GM23338 (cell line): ENCODE data around the gene RGS3. TPM values are rescaled to one million over a fixed set of nuclear protein-coding genes. Genes with fewer than 3 reads are reported as not detected.

Experiments used
- ATAC-seq: fragments of 200-7000 bp; cut with Tn5 transposase; 3 replicates; pipeline ENCODE4 v1.9.1; 2020
- DNase-seq: peaks from one replicate; pipeline ENCODE4 v3.0.0-alpha.2; 2015; ENCODE audit warnings: low spot score
- H2AFZ ChIP-seq: fragments of 200-600 bp; sonication (generic); 2 replicates; pipeline ENCODE4 v1.8.0; 2016; ENCODE audit warnings: antibody characterized with exemption, mild to moderate bottlenecking, moderate library complexity
- H3F3A ChIP-seq: fragments of 200-600 bp; sonication (generic); replicated peaks from 2 replicates; pipeline ENCODE4 v1.8.0; 2017; ENCODE audit warnings: antibody characterized with exemption, mixed run types, low read depth
- H3K27ac ChIP-seq: fragments of 200-600 bp; sonication (generic); 2 replicates; pipeline ENCODE4 v1.6.1; 2016; ENCODE audit warnings: low read depth
- H3K27me3 ChIP-seq: fragments of 200-600 bp; sonication (generic); 2 replicates; pipeline ENCODE4 v1.8.0; 2016; ENCODE audit warnings: mild to moderate bottlenecking, mixed run types, moderate library complexity; ENCODE audit not compliant: insufficient read depth
- H3K36me3 ChIP-seq: fragments of 200-600 bp; sonication (generic); 2 replicates; pipeline ENCODE4 v1.8.0; 2016; ENCODE audit warnings: mild to moderate bottlenecking; ENCODE audit not compliant: insufficient read depth
- H3K4me1 ChIP-seq: fragments of 200-600 bp; sonication (generic); 2 replicates; pipeline ENCODE4 v1.8.0; 2016; ENCODE audit warnings: mild to moderate bottlenecking, moderate library complexity; ENCODE audit not compliant: insufficient read depth
- H3K4me2 ChIP-seq: fragments of 200-600 bp; sonication (generic); 2 replicates; pipeline ENCODE4 v1.7.1; 2017; ENCODE audit warnings: mixed run types
- H3K4me3 ChIP-seq: fragments of 200-600 bp; sonication (generic); 2 replicates; pipeline ENCODE4 v1.6.1; 2016; ENCODE audit warnings: mixed run types
- H3K79me2 ChIP-seq: fragments of 200-600 bp; sonication (generic); replicated peaks from 2 replicates; pipeline ENCODE4 v1.8.0; 2017; ENCODE audit warnings: mild to moderate bottlenecking; ENCODE audit not compliant: insufficient read depth
- H3K9me2 ChIP-seq: fragments of 200-600 bp; sonication (generic); 2 replicates; pipeline ENCODE4 v1.8.0; 2017; ENCODE audit not compliant: insufficient read depth
- H4K20me1 ChIP-seq: fragments of 200-600 bp; sonication (generic); replicated peaks from 2 replicates; pipeline ENCODE4 v1.8.0; 2017; ENCODE audit warnings: mild to moderate bottlenecking; ENCODE audit not compliant: insufficient read depth
- H3K27ac Mint-ChIP-seq: 2 replicates; pipeline ENCODE4 v1.8.0; 2020; ENCODE audit warnings: inconsistent platforms, mild to moderate bottlenecking, moderate library complexity, mixed read lengths
- H3K27me3 Mint-ChIP-seq: 3 replicates; pipeline ENCODE4 v1.8.0; 2022; ENCODE audit warnings: low read depth, mild to moderate bottlenecking, moderate library complexity, mixed read lengths, inconsistent platforms; ENCODE audit not compliant: insufficient read depth, poor library complexity
- H3K36me3 Mint-ChIP-seq: 3 replicates; pipeline ENCODE4 v1.8.0; 2021; ENCODE audit warnings: low read depth, mild to moderate bottlenecking, inconsistent platforms, moderate library complexity, mixed read lengths
- H3K4me1 Mint-ChIP-seq: 3 replicates; pipeline ENCODE4 v1.8.0; 2020; ENCODE audit warnings: mild to moderate bottlenecking, inconsistent platforms, mixed read lengths
- H3K4me3 Mint-ChIP-seq: 3 replicates; pipeline ENCODE4 v1.8.0; 2021; ENCODE audit warnings: moderate library complexity, mild to moderate bottlenecking, inconsistent platforms, mixed read lengths
- H3K9me3 Mint-ChIP-seq: 3 replicates; pipeline ENCODE4 v1.8.0; 2020; ENCODE audit warnings: moderate library complexity, mild to moderate bottlenecking, inconsistent platforms, mixed read lengths
- CTCF ChIP-seq, 2 experiments: fragments of 200-600 bp in 1 of 2; sonication (generic) in 1 of 2; conservative IDR thresholded peaks; 2 replicates each; pipeline versions ENCODE4 v1.5.1 to v1.6.1; 2016 to 2017; ENCODE audit warnings: antibody characterized with exemption in 2 of 2, low read depth in 2 of 2, mild to moderate bottlenecking in 2 of 2, moderate library complexity in 1 of 2
- JUNB ChIP-seq: IDR thresholded peaks from one replicate; pipeline ENCODE4 v1.6.1; 2016; ENCODE audit warnings: antibody characterized with exemption; ENCODE audit not compliant: unreplicated experiment
- polyA plus RNA-seq: library from polyadenylated mRNA; unstranded; fragments of >200 nt; fragmentation: Nextera tagmentation; extraction: Ambion mirVana; gene quantifications from 2 replicates; pipeline ENCODE4 v1.2.1, GENCODE V29; 2016
- total RNA-seq: library from RNA; depleted of rRNA; stranded (reverse); fragments of >200 nt; shearing (Covaris generic); gene quantifications from 2 replicates; pipeline ENCODE4 v1.2.3, GENCODE V29; 2014
- TF ChIP-seq, protein P1 (sequence below): fragments of 250-450 bp; sonication (Bioruptor Pico); IDR thresholded peaks from 2 replicates; pipeline ENCODE4 v1.5.0; 2020; ENCODE audit warnings: mild to moderate bottlenecking, moderate library complexity
- TF ChIP-seq, protein P2 (sequence below): IDR thresholded peaks from 2 replicates; pipeline ENCODE4 v1.6.1; 2016; ENCODE audit warnings: antibody characterized with exemption

The RGS3 gene
- total and polyA plus RNA-seq, 2 experiments from 2014 or later, result 14.2 to 24.3 TPM

DNA sequence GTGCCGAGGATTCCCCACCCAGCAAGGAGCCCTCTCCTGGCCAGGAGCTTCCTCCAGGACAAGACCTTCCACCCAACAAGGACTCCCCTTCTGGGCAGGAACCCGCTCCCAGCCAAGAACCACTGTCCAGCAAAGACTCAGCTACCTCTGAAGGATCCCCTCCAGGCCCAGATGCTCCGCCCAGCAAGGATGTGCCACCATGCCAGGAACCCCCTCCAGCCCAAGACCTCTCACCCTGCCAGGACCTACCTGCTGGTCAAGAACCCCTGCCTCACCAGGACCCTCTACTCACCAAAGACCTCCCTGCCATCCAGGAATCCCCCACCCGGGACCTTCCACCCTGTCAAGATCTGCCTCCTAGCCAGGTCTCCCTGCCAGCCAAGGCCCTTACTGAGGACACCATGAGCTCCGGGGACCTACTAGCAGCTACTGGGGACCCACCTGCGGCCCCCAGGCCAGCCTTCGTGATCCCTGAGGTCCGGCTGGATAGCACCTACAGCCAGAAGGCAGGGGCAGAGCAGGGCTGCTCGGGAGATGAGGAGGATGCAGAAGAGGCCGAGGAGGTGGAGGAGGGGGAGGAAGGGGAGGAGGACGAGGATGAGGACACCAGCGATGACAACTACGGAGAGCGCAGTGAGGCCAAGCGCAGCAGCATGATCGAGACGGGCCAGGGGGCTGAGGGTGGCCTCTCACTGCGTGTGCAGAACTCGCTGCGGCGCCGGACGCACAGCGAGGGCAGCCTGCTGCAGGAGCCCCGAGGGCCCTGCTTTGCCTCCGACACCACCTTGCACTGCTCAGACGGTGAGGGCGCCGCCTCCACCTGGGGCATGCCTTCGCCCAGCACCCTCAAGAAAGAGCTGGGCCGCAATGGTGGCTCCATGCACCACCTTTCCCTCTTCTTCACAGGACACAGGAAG, 120.2 kb downstream of the RGS3 start:
- ATAC-seq, result no peak
- H4K20me1 ChIP-seq, result no peaks in the 10 kb centered on the region
- H3K36me3 ChIP-seq, result no peaks in the 10 kb centered on the region
- H3F3A ChIP-seq, result no peaks in the 10 kb centered on the region
- Mint-ChIP-seq H3K36me3 (peaks cover 5% of the 10 kb centered on the region; the same call in 1 of the 3 replicates), H3K4me1 (peaks cover 8% of the 10 kb centered on the region), H3K4me3 (no peak overlapping the region), H3K9me3 (no peaks in the 10 kb centered on the region), H3K27me3 (peaks cover 5% of the 10 kb centered on the region), H3K27ac (no peak overlapping the region)
- H3K27ac ChIP-seq, result no peak overlapping the region
- H3K4me1 ChIP-seq, result no peaks in the 10 kb centered on the region; the same call in 1 of the 2 replicates
- TF ChIP-seq, protein P1, sequence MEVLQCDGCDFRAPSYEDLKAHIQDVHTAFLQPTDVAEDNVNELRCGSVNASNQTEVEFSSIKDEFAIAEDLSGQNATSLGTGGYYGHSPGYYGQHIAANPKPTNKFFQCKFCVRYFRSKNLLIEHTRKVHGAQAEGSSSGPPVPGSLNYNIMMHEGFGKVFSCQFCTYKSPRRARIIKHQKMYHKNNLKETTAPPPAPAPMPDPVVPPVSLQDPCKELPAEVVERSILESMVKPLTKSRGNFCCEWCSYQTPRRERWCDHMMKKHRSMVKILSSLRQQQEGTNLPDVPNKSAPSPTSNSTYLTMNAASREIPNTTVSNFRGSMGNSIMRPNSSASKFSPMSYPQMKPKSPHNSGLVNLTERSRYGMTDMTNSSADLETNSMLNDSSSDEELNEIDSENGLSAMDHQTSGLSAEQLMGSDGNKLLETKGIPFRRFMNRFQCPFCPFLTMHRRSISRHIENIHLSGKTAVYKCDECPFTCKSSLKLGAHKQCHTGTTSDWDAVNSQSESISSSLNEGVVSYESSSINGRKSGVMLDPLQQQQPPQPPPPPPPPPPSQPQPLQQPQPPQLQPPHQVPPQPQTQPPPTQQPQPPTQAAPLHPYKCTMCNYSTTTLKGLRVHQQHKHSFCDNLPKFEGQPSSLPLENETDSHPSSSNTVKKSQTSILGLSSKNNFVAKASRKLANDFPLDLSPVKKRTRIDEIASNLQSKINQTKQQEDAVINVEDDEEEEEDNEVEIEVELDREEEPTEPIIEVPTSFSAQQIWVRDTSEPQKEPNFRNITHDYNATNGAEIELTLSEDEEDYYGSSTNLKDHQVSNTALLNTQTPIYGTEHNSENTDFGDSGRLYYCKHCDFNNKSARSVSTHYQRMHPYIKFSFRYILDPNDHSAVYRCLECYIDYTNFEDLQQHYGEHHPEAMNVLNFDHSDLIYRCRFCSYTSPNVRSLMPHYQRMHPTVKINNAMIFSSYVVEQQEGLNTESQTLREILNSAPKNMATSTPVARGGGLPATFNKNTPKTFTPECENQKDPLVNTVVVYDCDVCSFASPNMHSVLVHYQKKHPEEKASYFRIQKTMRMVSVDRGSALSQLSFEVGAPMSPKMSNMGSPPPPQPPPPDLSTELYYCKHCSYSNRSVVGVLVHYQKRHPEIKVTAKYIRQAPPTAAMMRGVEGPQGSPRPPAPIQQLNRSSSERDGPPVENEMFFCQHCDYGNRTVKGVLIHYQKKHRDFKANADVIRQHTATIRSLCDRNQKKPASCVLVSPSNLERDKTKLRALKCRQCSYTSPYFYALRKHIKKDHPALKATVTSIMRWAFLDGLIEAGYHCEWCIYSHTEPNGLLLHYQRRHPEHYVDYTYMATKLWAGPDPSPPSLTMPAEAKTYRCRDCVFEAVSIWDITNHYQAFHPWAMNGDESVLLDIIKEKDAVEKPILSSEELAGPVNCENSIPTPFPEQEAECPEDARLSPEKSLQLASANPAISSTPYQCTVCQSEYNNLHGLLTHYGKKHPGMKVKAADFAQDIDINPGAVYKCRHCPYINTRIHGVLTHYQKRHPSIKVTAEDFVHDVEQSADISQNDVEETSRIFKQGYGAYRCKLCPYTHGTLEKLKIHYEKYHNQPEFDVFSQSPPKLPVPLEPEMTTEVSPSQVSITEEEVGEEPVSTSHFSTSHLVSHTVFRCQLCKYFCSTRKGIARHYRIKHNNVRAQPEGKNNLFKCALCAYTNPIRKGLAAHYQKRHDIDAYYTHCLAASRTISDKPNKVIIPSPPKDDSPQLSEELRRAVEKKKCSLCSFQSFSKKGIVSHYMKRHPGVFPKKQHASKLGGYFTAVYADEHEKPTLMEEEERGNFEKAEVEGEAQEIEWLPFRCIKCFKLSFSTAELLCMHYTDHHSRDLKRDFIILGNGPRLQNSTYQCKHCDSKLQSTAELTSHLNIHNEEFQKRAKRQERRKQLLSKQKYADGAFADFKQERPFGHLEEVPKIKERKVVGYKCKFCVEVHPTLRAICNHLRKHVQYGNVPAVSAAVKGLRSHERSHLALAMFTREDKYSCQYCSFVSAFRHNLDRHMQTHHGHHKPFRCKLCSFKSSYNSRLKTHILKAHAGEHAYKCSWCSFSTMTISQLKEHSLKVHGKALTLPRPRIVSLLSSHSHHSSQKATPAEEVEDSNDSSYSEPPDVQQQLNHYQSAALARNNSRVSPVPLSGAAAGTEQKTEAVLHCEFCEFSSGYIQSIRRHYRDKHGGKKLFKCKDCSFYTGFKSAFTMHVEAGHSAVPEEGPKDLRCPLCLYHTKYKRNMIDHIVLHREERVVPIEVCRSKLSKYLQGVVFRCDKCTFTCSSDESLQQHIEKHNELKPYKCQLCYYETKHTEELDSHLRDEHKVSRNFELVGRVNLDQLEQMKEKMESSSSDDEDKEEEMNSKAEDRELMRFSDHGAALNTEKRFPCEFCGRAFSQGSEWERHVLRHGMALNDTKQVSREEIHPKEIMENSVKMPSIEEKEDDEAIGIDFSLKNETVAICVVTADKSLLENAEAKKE, result no peak
- TF ChIP-seq CTCF (conservative IDR thresholded peaks at IDR 0.05; ENCODE audit: low read depth in 2 of 2), result no peak
- no peak for TF ChIP-seq JUNB
- TF ChIP-seq, protein P2, sequence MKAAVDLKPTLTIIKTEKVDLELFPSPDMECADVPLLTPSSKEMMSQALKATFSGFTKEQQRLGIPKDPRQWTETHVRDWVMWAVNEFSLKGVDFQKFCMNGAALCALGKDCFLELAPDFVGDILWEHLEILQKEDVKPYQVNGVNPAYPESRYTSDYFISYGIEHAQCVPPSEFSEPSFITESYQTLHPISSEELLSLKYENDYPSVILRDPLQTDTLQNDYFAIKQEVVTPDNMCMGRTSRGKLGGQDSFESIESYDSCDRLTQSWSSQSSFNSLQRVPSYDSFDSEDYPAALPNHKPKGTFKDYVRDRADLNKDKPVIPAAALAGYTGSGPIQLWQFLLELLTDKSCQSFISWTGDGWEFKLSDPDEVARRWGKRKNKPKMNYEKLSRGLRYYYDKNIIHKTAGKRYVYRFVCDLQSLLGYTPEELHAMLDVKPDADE, result no peak
- no peak overlapping the region for H2AFZ ChIP-seq
- H3K4me3 ChIP-seq, result no peak overlapping the region
- no peaks in the 10 kb centered on the region for H3K9me2 ChIP-seq
- no peak overlapping the region for H3K4me2 ChIP-seq
- H3K79me2 ChIP-seq, result no peaks in the 10 kb centered on the region
- DNase-seq, result no peak
- H3K27me3 ChIP-seq, result no peaks in the 10 kb centered on the region
